Ascending aorta (tissue), 2 donors: ENCODE data around the gene F8. TPM values are rescaled to one million over a fixed set of nuclear protein-coding genes. Genes with fewer than 3 reads are reported as not detected.

Experiments used
- DNase-seq, 2 donors: peaks; one replicate each; pipeline ENCODE4 v3.0.0-alpha.2; 2019; ENCODE audit warnings: low spot score in 2 of 2
- H3K27ac ChIP-seq, 2 donors: fragments of 200-600 bp; sonication (generic); one replicate each; pipeline ENCODE4 v1.5.1; 2016 to 2017; ENCODE audit warnings: mild to moderate bottlenecking in 1 of 2
- H3K27me3 ChIP-seq: fragments of 200-600 bp; sonication (generic); one replicate; pipeline ENCODE4 v1.5.1; 2017
- H3K36me3 ChIP-seq, 2 donors: fragments of 200-600 bp; sonication (generic); one replicate each; pipeline ENCODE4 v1.5.1; 2016
- H3K4me1 ChIP-seq, 2 donors: fragments of 200-600 bp; sonication (generic); one replicate each; pipeline ENCODE4 v1.5.1; 2016 to 2017; ENCODE audit warnings: mild to moderate bottlenecking in 1 of 2
- H3K4me3 ChIP-seq, 2 donors: fragments of 200-600 bp; sonication (generic); one replicate each; pipeline ENCODE4 v1.5.1; 2016 to 2017; ENCODE audit warnings: mild to moderate bottlenecking in 1 of 2
- H3K9me3 ChIP-seq, 2 donors: fragments of 200-600 bp; sonication (generic); one replicate each; pipeline ENCODE4 v1.5.1; 2016
- CTCF ChIP-seq, 3 experiments: fragments of 200-600 bp in 2 of 3; fragments of 450-650 bp in 1 of 3; sonication (generic) in 2 of 3; IDR thresholded peaks; one replicate each; pipeline ENCODE4 v1.5.1; 2016 to 2019; ENCODE audit warnings: antibody characterized with exemption in 3 of 3, mild to moderate bottlenecking in 1 of 3, moderate library complexity in 1 of 3
- intact Hi-C: fragments of 100-400 bp; cut with DNase I; formaldehyde crosslinking; loops from one replicate; pipeline ENCODE4 v1.15.1; 2023
- total RNA-seq: library from RNA; depleted of rRNA; stranded (reverse); fragments of >200 nt; gene quantifications from one replicate; pipeline ENCODE4 v1.1.0, GENCODE V29; 2016

The F8 gene
- total RNA-seq, 1 donor from 2014 or later, result 17.2 TPM

- Histone ChIP-seq H3K4me3 (no peak overlapping the region), H3K27ac (no peak overlapping the region), H3K4me1 (no peaks in the 10 kb centered on the region), H3K27me3 (no peaks in the 10 kb centered on the region), H3K9me3 (no peaks in the 10 kb centered on the region), H3K36me3 (no peaks in the 10 kb centered on the region)
- no peak for DNase-seq
- intact Hi-C loops, result no loop called here
- TF ChIP-seq CTCF (IDR thresholded peaks at IDR 0.05), result no peak
Measured at GRCh38 chrX:154791467-154791866, 231.1 kb downstream of the F8 start.

Other genes starting within 250 kb of the F8 start
- gene MPP1, start 217.2 kb downstream of the F8 start, total RNA-seq, result 65.3 TPM
- not detected for gene SMIM9, start 188.1 kb downstream of the F8 start, total RNA-seq
- gene F8A1, start 136.4 kb downstream of the F8 start, total RNA-seq, result 77.0 TPM
- 54.0 TPM for gene FUNDC2, start 4.1 kb upstream of the F8 start, total RNA-seq
- 11.9 TPM for gene CMC4, start 48.4 kb upstream of the F8 start, total RNA-seq
- 6.1 TPM for gene MTCP1, start 48.4 kb upstream of the F8 start, total RNA-seq
- 9.4 TPM for gene BRCC3, start 48.8 kb upstream of the F8 start, total RNA-seq
- 11.2 TPM for gene VBP1, start 193.7 kb upstream of the F8 start, total RNA-seq
- not detected for gene RAB39B, start 241.8 kb upstream of the F8 start, total RNA-seq